Glomerular visceral epithelial cell (primary cell): ENCODE measurements around the gene LENG9.
A peak's percentile ranks its signal among the peaks of the same experiment; 100 is the strongest.

Experiments
- DNase-seq: peaks from one replicate; pipeline ENCODE4 v3.0.0-alpha.2; 2016; ENCODE audit errors: extremely low spot score

Gene LENG9

GRCh38 chr19:54439174-54439851 is 24.3 kb downstream of the LENG9 start:
- DNase-seq, result no peak

- DNase-seq, result no peak
These were observed 26.8 kb downstream of the LENG9 start for GRCh38 chr19:54436628-54437252.

GRCh38 chr19:54436031-54436523 is 27.5 kb downstream of the LENG9 start:
- no peak for DNase-seq

- DNase-seq, result no peak
These were observed 28.0 kb downstream of the LENG9 start for GRCh38 chr19:54435551-54436016.

GRCh38 chr19:54434873-54435214 is 28.7 kb downstream of the LENG9 start:
- DNase-seq, result no peak

GRCh38 chr19:54434112-54434872 is 29.3 kb downstream of the LENG9 start:
- no peak for DNase-seq

GRCh38 chr19:54433697-54434096 is 29.9 kb downstream of the LENG9 start:
- DNase-seq, result no peak

GRCh38 chr19:54432144-54432738 is 31.3 kb downstream of the LENG9 start:
- no peak for DNase-seq

- DNase-seq, result peak; percentile 72
These were observed 32.2 kb downstream of the LENG9 start for GRCh38 chr19:54431255-54431838.

- peak; percentile 29 for DNase-seq
These were observed 33.0 kb downstream of the LENG9 start for GRCh38 chr19:54430306-54431254.

GRCh38 chr19:54429545-54430227 is 33.9 kb downstream of the LENG9 start:
- DNase-seq, result no peak

- no peak for DNase-seq
These were observed 34.4 kb downstream of the LENG9 start for GRCh38 chr19:54429176-54429495.

- no peak for DNase-seq
These were observed 35.0 kb downstream of the LENG9 start for GRCh38 chr19:54428323-54429175.

- no peak for DNase-seq
These were observed 36.0 kb downstream of the LENG9 start for GRCh38 chr19:54427586-54427985.

- no peak for DNase-seq
These were observed 37.2 kb downstream of the LENG9 start for GRCh38 chr19:54426291-54426931.

GRCh38 chr19:54425382-54425723 is 38.2 kb downstream of the LENG9 start:
- no peak for DNase-seq

GRCh38 chr19:54424660-54425381 is 38.8 kb downstream of the LENG9 start:
- DNase-seq, result no peak

- DNase-seq, result no peak
These were observed 39.4 kb downstream of the LENG9 start for GRCh38 chr19:54424201-54424600.
